HCT116 (cell line): ENCODE results near the gene ADK. TPM values are rescaled to one million over a fixed set of nuclear protein-coding genes. Genes with fewer than 3 reads are reported as not detected.

Source experiments
- ATAC-seq: fragments of 200-7000 bp; cut with Tn5 transposase; 2 replicates; pipeline ENCODE4 v1.9.1; 2020; ENCODE audit warnings: mild to moderate bottlenecking, moderate library complexity
- BruUV-seq: library from RNA; stranded (reverse); fragments of 400-500 nt; replicated peaks from 2 replicates; lab custom pipeline; 2021; lab: Mats Ljungman, UMichigan
- CTCF ChIA-PET: fragments of 300-600 bp; sonication (Branson Sonifier 250); formaldehyde crosslinking; loops from one replicate; lab custom pipeline; 2021; ENCODE audit warnings: antibody characterized with exemption; lab: Charles Lee
- POLR2A ChIA-PET: fragments of 300-600, 350-600 bp; sonication (Branson Sonifier 250); formaldehyde crosslinking; loops from one replicate; lab custom pipeline; 2021; ENCODE audit warnings: antibody characterized with exemption; lab: Charles Lee
- RAD21 ChIA-PET, 2 experiments: fragments of 300-600 bp; sonication (Branson Sonifier 250); formaldehyde crosslinking; loops; one replicate each; lab custom pipeline; 2023; ENCODE audit warnings: low total read pairs in 2 of 2; ENCODE audit not compliant: uncharacterized antibody in 2 of 2, unreplicated experiment in 2 of 2, low non-redundant PET in 1 of 2; lab: Charles Lee
- DNase-seq: peaks from one replicate; pipeline ENCODE4 v3.0.0-alpha.2; 2010; ENCODE audit warnings: low read depth, low spot score
- H2AFZ ChIP-seq: fragments of 200-600 bp; shearing (Covaris generic), sonication (generic); 2 replicates; pipeline ENCODE4 v1.6.1; 2017; ENCODE audit warnings: low read depth, mixed run types, mixed read lengths, antibody characterized with exemption, low read length; ENCODE audit not compliant: poor library complexity, severe bottlenecking
- H3K27ac ChIP-seq: 2 replicates; pipeline ENCODE4 v1.5.1; 2012; ENCODE audit warnings: low read depth, low read length
- H3K27me3 ChIP-seq: fragments of 200-600 bp; sonication (generic); 2 replicates; pipeline ENCODE4 v1.6.1; 2016; ENCODE audit warnings: mixed run types, low read length, mixed read lengths; ENCODE audit not compliant: insufficient read depth
- H3K36me3 ChIP-seq, 2 experiments: fragments of 200-500 bp in 1 of 2; fragments of 200-600 bp in 1 of 2; sonication (Bioruptor generic) in 1 of 2; sonication (generic) in 1 of 2; 2 replicates each; pipeline versions ENCODE4 v1.5.1 to v1.6.1; 2014 to 2016; ENCODE audit warnings: low read length in 2 of 2, inconsistent platforms in 1 of 2, mixed read lengths in 1 of 2, mixed run types in 1 of 2; ENCODE audit not compliant: insufficient read depth in 2 of 2, control insufficient read depth in 1 of 2
- H3K4me1 ChIP-seq, 2 experiments: fragments of 200-600 bp in 1 of 2; sonication (generic) in 1 of 2; 2 replicates each; pipeline versions ENCODE4 v1.5.1 to v1.6.1; 2012 to 2017; ENCODE audit warnings: low read length in 2 of 2, inconsistent platforms in 1 of 2, mild to moderate bottlenecking in 1 of 2, mixed read lengths in 1 of 2, mixed run types in 1 of 2, moderate library complexity in 1 of 2; ENCODE audit not compliant: insufficient read depth in 2 of 2, control insufficient read depth in 1 of 2
- H3K4me2 ChIP-seq: fragments of 200-600 bp; sonication (generic); 2 replicates; pipeline ENCODE4 v1.6.1; 2017; ENCODE audit warnings: mixed run types, low read length, mixed read lengths
- H3K4me3 ChIP-seq, 2 experiments: fragments of 200-600 bp in 1 of 2; sonication (generic) in 1 of 2; replicated peaks in 1 of 2; 2 replicates each; pipeline ENCODE4 v1.5.1; 2011 to 2016; ENCODE audit warnings: low read length in 2 of 2, control low read depth in 1 of 2, low read depth in 1 of 2, mild to moderate bottlenecking in 1 of 2, mixed read lengths in 1 of 2, mixed run types in 1 of 2
- H3K79me2 ChIP-seq: fragments of 200-600 bp; sonication (generic); 2 replicates; pipeline ENCODE4 v1.6.1; 2017; ENCODE audit warnings: mild to moderate bottlenecking, mixed run types, low read length, moderate library complexity, mixed read lengths; ENCODE audit not compliant: insufficient read depth
- H3K9ac ChIP-seq: fragments of 200-600 bp; sonication (generic); 2 replicates; pipeline ENCODE4 v1.6.1; 2016; ENCODE audit warnings: low read length, mixed read lengths
- H3K9me2 ChIP-seq: fragments of 200-600 bp; sonication (generic), shearing (Covaris generic); 2 replicates; pipeline ENCODE4 v1.6.1; 2017; ENCODE audit warnings: mixed run types, mild to moderate bottlenecking, moderate library complexity; ENCODE audit not compliant: insufficient read depth
- H3K9me3 ChIP-seq, 2 experiments: fragments of 200-500 bp in 1 of 2; fragments of 200-600 bp in 1 of 2; sonication (Bioruptor generic) in 1 of 2; sonication (generic) in 1 of 2; 2 replicates each; pipeline ENCODE4 v1.6.1; 2014 to 2017; ENCODE audit warnings: low read length in 2 of 2, mixed read lengths in 2 of 2, inconsistent platforms in 1 of 2, low read depth in 1 of 2, mild to moderate bottlenecking in 1 of 2, mixed run types in 1 of 2, moderate library complexity in 1 of 2; ENCODE audit not compliant: control insufficient read depth in 1 of 2, insufficient read depth in 1 of 2
- H4K20me1 ChIP-seq: fragments of 200-600 bp; sonication (generic), shearing (Covaris generic); 2 replicates; pipeline ENCODE4 v1.6.1; 2017; ENCODE audit warnings: mixed run types, mild to moderate bottlenecking, moderate library complexity; ENCODE audit not compliant: insufficient read depth
- CEBPB ChIP-seq: IDR thresholded peaks from 2 replicates; pipeline ENCODE4 v1.6.1; 2012; ENCODE audit warnings: low read depth
- EZH2 ChIP-seq: fragments of 200-600 bp; sonication (generic); IDR thresholded peaks from 2 replicates; pipeline ENCODE4 v1.6.1; 2017; ENCODE audit warnings: antibody characterized with exemption, mixed run types
- EZH2phosphoT487 ChIP-seq: fragments of 200-600 bp; IDR thresholded peaks from 2 replicates; pipeline ENCODE4 v1.6.1; 2018; ENCODE audit warnings: antibody characterized with exemption, borderline replicate concordance
- POLR2A ChIP-seq: IDR thresholded peaks from 2 replicates; pipeline ENCODE4 v1.7.0; 2011; ENCODE audit warnings: borderline replicate concordance; ENCODE audit not compliant: insufficient read depth, insufficient read length; ENCODE audit errors: extremely low read depth
- POLR2AphosphoS5 ChIP-seq: IDR thresholded peaks from 2 replicates; pipeline ENCODE4 v1.6.1; 2011; ENCODE audit warnings: mild to moderate bottlenecking, low read depth, low read length, moderate library complexity
- RAD21 ChIP-seq: IDR thresholded peaks from 2 replicates; pipeline ENCODE4 v1.6.1; 2012; ENCODE audit warnings: low read depth, mild to moderate bottlenecking
- SIN3A ChIP-seq: IDR thresholded peaks from 2 replicates; pipeline ENCODE4 v1.6.1; 2012; ENCODE audit warnings: low read depth
- SP1 ChIP-seq: IDR thresholded peaks from 2 replicates; pipeline ENCODE4 v1.6.1; 2012; ENCODE audit warnings: low read depth
- SRF ChIP-seq: IDR thresholded peaks from 2 replicates; pipeline ENCODE4 v1.6.1; 2012; ENCODE audit warnings: low read depth
- ZNF274 ChIP-seq: fragments of 200-500 bp; sonication (Bioruptor generic); IDR thresholded peaks from 2 replicates; pipeline ENCODE4 v1.6.1; 2014; ENCODE audit warnings: mild to moderate bottlenecking, low read depth, low read length, inconsistent platforms
- intact Hi-C: fragments of 100-400 bp; cut with micrococcal nuclease; formaldehyde crosslinking; loops from 2 replicates; pipeline ENCODE4 v1.10.0; 2022
- total RNA-seq: library from RNA; stranded (reverse); gene quantifications from one replicate; pipeline ENCODE4 v1.2.1, GENCODE V29; 2021; ENCODE audit not compliant: unreplicated experiment
- TF ChIP-seq, protein P1 (sequence below): IDR thresholded peaks from 2 replicates; pipeline ENCODE4 v1.6.1; 2012
- TF ChIP-seq, protein P2 (sequence below), 3 experiments: fragments of 200-600 bp in 1 of 3; sonication (generic) in 1 of 3; IDR thresholded peaks in 2 of 3; conservative IDR thresholded peaks in 1 of 3; 2 replicates each; pipeline ENCODE4 v1.5.1; 2012 to 2017; ENCODE audit warnings: low read depth in 2 of 3, low read length in 2 of 3, antibody characterized with exemption in 1 of 3, borderline replicate concordance in 1 of 3, control low read depth in 1 of 3, mild to moderate bottlenecking in 1 of 3, mixed read lengths in 1 of 3, mixed run types in 1 of 3, moderate library complexity in 1 of 3; ENCODE audit not compliant: insufficient read depth in 1 of 3
- TF ChIP-seq, protein P3 (sequence below): IDR thresholded peaks from 2 replicates; pipeline ENCODE4 v1.6.1; 2012

ADK gene
- total RNA-seq, 1 experiment from 2014 or later, result 55.0 TPM

DNA sequence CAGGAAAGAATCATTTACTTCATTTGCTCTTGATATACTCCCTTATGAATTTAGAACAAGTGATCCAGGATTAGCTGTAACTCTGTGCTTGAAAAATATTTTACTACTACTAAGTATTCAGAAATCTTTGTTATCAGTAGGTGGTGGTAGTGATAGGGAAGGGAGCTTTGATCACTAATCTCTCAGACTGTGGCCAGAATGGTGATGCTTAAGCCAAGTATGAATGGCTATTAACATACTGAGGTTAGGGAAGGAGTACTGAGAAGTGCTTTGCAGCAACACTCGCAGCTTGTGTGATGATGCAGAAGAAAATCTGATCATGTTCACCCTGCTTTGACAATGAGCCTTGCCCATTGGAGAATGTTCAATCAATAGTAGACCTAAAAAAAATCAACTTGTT lies 29.7 kb upstream of the ADK start:
- Histone ChIP-seq H2AFZ (no peak overlapping the region), H3K9me2 (no peaks in the 10 kb centered on the region), H3K27ac (no peak overlapping the region), H3K79me2 (no peaks in the 10 kb centered on the region; the same call in 1 of the 2 replicates), H3K4me3 (no peak overlapping the region), H3K4me2 (no peak overlapping the region), H3K9ac (no peak overlapping the region), H3K9me3 (no peaks in the 10 kb centered on the region), H3K4me1 (peaks cover 11 to 24% of the 10 kb centered on the region in 2 experiments), H4K20me1 (no peaks in the 10 kb centered on the region)
- RAD21 ChIA-PET, result no interaction called here
- intact Hi-C loops, result no loop called here
- no TSS peak for BruUV-seq
- POLR2A ChIA-PET, result no interaction called here
- ATAC-seq, result no peak
- CTCF ChIA-PET, result interaction anchor here (0.9 to 1.1 kb wide), 1 partner anchor 18 kb away, joined by 3 read pairs; no protein-coding TSS in a partner anchor
- DNase-seq, result no peak
- TF ChIP-seq POLR2A (no peak), RAD21 (no peak), SRF (no peak), SP1 (no peak)
- TF ChIP-seq, protein P1, sequence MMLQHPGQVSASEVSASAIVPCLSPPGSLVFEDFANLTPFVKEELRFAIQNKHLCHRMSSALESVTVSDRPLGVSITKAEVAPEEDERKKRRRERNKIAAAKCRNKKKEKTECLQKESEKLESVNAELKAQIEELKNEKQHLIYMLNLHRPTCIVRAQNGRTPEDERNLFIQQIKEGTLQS, result no peak
- TF ChIP-seq, all 23 proteins: peak for 0
- H3K36me3 ChIP-seq, result peaks cover 50 to 55% of the 10 kb centered on the region in 2 experiments
- no peaks in the 10 kb centered on the region for H3K27me3 ChIP-seq

DNA sequence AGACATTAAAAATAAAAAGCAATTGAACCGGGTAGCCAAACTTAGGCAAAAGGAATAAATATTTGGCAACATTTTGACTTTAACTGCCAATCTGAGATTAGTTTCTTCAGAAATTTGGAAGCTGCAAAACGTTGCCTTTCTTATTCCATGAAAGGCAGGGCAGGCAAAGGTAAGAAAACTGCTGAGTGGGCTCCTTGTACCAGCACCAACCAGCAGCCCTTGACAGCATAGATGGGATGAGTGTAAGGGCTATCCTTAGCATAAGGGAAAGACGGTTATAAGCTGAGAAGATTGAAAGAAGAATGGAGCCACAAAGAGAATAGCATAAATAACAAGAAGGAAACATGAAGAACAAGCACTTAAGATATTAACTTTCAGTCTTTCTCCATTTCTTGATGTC lies 29.0 kb upstream of the ADK start:
- Histone ChIP-seq H3K4me1 (peaks cover 11 to 24% of the 10 kb centered on the region in 2 experiments), H3K9me3 (no peaks in the 10 kb centered on the region), H3K9me2 (no peaks in the 10 kb centered on the region), H2AFZ (no peak overlapping the region), H4K20me1 (no peaks in the 10 kb centered on the region), H3K27me3 (no peaks in the 10 kb centered on the region), H3K4me2 (no peak overlapping the region), H3K79me2 (no peaks in the 10 kb centered on the region; the same call in 1 of the 2 replicates), H3K4me3 (no peak overlapping the region), H3K36me3 (peaks cover 44 to 55% of the 10 kb centered on the region in 2 experiments), H3K9ac (no peak overlapping the region), H3K27ac (no peak overlapping the region)
- ChIA-PET POLR2A (no interaction called here), CTCF (interaction anchor here (0.9 kb wide), 1 partner anchor 19 kb away, joined by 3 read pairs; no protein-coding TSS in a partner anchor), RAD21 (no interaction called here)
- ATAC-seq (no peak), DNase-seq (no peak)
- TF ChIP-seq EZH2 (no peak), CEBPB (no peak), SP1 (no peak), RAD21 (no peak), ZNF274 (no peak), SIN3A (no peak), EZH2phosphoT487 (no peak), POLR2AphosphoS5 (no peak)
- TF ChIP-seq, protein P2, sequence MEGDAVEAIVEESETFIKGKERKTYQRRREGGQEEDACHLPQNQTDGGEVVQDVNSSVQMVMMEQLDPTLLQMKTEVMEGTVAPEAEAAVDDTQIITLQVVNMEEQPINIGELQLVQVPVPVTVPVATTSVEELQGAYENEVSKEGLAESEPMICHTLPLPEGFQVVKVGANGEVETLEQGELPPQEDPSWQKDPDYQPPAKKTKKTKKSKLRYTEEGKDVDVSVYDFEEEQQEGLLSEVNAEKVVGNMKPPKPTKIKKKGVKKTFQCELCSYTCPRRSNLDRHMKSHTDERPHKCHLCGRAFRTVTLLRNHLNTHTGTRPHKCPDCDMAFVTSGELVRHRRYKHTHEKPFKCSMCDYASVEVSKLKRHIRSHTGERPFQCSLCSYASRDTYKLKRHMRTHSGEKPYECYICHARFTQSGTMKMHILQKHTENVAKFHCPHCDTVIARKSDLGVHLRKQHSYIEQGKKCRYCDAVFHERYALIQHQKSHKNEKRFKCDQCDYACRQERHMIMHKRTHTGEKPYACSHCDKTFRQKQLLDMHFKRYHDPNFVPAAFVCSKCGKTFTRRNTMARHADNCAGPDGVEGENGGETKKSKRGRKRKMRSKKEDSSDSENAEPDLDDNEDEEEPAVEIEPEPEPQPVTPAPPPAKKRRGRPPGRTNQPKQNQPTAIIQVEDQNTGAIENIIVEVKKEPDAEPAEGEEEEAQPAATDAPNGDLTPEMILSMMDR (IDR thresholded peaks at IDR 0.05 in 2 of 3, conservative IDR thresholded peaks at IDR 0.05 in 1 of 3; ENCODE audit: borderline replicate concordance in 1 of 3, insufficient read depth in 1 of 3, low read depth in 2 of 3, low read length in 2 of 3), result no peak
- TF ChIP-seq, protein P3, sequence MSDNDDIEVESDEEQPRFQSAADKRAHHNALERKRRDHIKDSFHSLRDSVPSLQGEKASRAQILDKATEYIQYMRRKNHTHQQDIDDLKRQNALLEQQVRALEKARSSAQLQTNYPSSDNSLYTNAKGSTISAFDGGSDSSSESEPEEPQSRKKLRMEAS, result no peak
- intact Hi-C loops, result no loop called here
- no TSS peak for BruUV-seq
